Stimulated activated CD4-positive, alpha-beta T cell treated with anti-CD3 and anti-CD28 coated beads, Interleukin-4, amount 100 ng/mL, for 1 hour (primary cell): ENCODE measurements around the gene TRAF1.

ENCODE experiments used
- DNase-seq: peaks from one replicate; pipeline ENCODE4 v3.0.0-alpha.2; 2020

TRAF1 gene

DNA sequence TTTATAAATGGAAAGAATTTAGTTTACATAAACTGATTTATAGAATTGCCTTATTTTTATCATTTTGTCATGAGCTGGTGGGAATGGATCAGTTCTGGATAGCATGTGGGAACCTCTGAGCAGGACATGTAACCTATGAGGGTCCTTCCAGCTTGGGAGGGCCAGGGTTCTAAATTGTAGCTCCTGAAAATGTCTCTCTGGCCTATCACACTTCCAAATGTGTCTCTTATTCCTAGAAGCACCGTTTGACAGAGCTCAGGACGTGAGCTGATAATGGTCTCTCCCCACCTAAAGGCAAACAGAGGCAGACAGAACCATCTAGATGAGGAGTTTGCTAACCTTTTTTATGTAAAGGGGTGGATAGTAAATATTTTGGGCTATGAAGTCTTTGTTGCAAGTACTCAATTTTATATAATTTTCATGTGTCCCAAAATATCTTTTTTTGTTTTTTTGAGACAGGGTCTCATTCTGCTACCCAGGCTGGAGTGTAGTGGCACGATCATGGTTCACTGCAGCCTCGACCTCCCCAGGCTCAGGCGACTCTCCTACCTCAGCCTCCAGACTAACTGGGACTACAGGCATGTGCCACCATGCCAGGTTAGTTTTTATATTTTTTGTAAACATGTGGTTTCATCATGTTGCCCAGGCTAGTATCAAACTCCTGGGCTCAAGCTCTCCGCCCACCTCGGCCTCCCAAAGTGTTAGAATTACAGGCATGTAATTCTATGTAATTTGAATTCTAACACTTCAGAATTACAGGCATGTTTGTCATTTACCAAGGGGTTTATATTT is 4.0 kb downstream of the TRAF1 start:
- no peak for DNase-seq

DNA sequence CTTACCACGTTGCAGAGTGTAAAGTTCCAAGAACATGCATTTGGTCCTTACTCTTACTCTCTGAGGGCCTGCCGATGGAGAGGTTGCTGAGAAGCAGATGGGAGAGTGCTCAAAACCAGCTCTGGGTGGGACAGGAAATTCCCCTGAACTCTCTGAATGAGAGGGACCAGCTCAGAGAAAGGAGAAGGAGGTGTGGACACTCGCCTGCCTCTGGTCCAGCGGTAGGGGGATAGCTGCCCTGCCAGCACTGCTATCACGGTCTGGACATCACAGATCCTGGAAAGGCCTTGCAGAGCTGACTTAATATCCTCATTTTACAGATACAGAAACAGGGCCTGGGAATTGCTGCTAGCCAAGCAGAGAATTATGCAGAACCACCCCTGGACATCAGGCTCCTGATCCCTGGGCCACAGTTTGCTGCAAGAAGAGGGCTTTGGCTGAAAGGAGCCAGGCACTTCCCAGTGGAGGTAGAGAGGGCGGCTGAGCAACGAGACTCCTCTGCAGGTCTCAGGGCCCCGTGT is 4.9 kb downstream of the TRAF1 start:
- DNase-seq: no peak

DNA sequence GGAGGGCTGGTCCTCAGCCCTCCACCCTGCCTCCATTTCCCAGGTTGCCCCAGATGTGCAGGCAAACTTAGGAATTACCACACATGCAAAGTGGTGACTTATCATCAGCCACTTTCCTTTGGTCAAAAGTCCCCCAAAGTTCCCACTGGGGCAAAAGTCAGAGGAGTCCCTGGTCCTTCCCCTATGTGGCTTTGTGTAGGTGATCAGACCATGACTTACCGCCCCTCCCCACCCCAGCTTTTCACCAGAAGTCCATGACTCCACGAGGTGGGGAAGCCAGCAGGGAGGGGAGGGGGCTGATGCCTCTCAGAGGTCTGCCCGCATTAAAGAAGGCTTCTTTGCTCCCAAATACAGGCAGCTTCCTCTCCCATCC is 5.8 kb downstream of the TRAF1 start:
- DNase-seq: peak; percentile 58

DNA sequence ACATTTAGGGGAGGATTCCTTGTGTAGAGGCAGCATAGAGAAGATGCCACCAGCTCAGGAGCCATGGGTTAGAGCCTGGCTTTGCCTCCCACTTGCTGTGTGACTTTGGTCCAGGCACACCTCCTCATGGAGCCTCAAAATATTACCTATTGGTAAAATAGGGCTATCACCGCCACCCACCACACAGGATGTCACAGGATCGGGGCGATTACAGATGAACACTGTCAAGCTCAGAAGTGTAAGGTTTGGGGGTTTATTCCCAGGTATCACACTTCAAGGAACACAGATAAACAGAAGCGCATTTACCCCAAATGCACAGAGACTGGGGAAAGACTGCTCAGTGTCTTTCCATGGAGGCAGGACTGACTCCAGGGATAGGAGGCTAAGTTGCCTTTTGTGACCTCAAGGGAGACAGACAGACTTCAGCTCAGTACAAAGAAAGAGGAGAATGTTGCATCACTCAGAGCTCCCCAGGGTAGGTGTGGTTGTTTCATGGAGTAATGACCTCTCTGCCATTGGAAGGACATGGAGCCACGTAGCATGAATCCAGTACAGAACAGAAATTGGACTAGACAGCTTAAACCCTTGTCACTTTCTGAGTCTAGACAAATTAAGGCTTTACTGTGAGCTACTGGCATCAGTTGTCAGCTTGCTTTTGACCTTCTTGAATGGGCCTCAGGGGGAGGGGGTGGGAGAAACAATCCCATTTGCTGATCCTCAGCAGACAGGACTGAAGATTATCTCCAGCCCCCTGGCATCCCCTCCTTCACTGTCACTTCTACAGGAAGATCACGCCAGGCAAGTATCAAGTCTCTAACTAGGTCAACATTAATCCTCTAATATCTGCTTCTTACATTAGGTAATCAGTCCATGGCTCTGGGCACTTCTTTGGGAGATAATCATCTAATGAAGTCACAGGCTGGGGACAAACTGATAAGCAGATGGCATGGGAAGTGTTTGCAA is 6.5 kb downstream of the TRAF1 start:
- DNase-seq: no peak

DNA sequence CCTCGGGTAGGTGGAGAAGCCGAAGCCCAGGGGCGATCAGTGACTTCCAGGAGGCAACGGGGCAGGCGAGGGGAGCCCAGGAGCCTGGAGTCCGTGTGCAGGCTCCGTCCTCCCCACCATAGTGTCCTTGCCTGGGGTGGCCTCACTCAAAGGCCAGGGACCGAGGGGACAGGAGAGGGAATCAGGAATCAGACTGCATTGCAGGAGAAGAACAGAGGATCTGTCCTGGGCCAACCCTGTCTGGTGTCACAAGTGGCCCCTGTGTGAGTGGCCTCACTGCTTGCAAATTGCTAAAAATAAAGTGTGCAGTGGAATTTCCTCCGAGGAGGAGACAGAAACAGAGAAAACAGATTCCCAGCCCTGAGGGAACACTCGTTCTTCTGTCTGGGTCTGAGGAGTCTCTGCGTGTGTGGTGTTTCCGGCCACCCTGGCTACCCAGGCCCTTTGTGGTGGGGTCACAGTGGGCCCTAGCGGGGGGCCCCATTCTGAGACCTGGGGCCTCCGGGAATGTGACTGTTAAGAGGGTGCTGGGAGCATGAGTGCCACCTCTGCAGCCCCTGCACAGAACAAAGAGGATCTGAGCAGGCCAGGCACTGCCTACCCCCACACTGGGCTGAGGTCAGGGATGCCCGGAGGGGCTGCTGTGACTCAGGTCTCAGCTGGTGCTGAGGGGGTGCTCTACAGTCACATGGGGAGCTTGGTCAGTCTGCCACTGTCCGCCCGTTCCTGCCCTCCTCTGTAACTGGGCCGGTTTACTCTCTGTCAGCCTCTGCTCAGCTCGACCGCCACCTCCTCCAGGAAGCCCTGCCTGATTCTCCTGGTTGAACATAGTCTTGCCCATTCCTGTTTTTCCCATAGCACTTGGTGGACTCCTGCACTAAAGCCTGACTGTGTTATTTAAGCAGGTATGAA is 7.4 kb downstream of the TRAF1 start:
- no peak for DNase-seq

DNA sequence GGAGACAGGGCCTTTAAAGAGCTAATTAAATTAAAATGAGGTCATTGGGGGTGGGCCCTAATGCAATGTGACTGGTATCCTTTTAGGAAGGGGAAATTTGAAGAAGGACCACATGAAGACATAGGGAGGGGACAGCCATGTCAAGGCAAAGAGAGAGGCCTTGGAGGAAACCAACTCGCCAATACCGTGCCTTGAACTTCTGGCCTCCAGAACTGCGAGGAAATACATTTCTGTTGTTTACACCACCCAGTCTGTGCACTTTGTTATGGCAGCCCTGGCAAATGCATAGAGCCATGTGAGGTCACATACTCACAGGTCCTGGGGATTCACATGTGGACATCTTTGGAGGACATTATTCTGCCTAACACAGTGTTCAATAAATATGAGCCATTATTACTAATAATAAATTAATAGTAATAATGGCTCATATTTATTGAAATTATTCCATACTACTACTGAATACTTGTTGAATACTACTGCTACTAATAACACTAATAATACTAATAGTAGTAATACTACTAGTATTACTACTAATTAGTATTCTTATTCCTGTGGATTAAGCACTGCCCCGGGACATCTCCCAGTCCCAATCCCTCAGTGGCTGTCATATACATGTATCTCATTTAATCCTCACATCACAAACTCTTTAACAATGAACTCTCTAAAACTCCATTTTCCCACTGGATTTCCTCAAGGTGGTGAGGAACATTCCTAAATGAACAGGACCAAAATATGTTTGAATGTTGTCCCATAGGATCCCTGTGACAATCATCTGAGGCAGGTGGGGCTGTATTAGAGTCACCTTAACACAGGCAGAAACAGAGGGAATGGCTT is 8.4 kb downstream of the TRAF1 start:
- no peak for DNase-seq

DNA sequence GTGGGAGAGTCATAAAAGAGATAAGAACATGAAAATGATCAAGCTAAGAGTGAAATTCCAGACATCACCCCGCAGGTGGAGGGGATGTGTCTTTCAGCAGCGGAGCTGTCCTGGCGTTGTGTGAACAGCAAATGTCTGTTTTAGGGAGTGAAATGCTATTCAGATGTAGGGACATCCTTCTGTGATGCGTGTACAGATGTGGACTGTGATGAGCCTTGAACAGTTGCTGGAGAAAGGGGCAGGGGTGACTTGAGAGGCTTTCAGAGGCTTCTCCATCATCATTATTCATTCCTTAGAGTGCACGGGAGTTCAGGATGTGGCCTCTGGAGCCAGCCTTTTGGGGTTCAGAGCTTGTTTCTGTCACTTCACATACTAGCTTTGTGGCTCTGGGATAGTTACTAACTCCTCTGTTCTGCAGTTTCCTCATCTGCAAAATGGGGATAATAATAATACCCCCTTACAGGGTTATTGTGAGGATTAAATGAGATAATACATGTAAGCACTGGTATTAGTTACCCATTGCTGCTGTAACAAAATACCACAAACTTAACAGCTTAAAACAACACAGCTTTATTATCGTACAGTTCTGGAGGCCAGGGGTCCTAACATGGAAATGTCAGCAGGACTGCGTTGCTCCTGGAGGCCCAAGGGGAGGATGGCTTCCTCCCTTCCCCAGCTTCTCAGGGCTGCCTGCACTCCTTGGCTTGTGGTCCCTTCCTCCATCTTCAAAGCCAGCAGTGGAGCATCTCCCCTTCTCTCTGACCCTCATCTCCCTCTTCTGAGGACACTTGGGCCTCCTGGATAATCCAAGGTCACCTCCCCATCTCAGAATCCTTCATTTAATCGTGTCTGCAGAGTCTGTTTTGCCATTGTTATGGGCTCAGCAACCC is 9.4 kb downstream of the TRAF1 start:
- no peak for DNase-seq

DNA sequence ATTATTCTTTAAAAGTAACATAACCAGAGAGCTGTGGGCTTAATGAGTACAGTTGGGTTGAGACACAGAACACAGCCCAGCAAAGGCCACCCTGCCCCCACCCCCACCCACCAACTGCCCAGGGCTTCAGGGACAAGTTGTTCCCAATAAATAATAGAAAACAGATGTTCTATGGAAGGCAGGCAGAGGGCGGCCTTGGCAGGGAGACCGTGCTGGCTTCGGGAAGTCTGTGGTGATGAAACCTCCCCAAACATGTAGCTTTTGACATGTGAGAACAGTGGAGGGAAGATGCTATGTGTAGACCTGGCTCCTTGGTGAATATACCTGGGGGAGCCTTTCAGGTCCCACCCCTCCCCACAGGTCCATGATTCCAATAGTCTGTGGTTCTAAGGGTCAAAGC is 10.0 kb downstream of the TRAF1 start:
- no peak for DNase-seq

DNA sequence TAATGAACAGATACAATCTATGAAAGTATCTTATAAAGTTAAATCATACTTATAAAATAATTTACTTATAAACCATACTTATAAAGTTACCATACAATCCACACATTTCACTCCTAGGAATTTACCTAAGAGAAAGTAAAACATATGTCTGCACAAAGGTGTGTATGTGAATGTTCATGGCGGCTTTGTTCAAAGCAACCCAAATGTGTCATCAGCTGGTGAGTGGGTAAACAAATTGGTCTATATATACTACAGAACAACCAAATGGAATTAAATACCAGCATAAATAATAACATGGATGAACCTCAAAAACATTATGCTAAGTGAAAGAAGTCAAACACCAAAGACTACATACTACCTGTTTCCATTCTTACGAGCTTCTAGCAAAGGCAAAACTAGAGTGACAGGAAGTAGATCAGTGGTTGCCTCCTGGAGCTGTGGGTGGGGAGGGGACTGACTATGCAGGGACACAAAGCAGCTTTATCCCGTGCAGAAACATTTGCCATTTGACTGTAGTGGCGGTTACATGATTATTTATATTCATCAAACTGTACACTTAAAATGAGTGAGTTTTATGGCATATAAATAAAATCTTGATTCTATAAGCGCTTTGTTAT is 10.6 kb downstream of the TRAF1 start:
- no peak for DNase-seq

DNA sequence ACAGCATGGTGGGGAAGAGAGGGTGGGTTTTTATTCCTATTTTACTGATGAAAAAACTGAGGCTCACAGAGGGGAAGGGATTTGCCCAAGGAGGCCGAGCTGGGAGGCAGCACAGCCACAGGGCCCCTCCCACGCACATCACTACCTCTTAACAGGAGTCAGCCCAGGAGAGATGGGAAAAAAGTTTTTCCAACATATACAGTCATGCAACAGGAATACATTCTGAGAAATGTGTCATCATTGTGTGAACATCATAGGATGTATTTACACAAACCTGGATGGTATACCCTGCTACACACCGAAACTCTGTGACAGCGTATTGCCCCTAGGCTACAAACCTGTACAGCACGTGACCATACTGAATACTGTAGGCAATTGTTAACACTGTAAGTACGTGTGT is 11.6 kb downstream of the TRAF1 start:
- DNase-seq: no peak

DNA sequence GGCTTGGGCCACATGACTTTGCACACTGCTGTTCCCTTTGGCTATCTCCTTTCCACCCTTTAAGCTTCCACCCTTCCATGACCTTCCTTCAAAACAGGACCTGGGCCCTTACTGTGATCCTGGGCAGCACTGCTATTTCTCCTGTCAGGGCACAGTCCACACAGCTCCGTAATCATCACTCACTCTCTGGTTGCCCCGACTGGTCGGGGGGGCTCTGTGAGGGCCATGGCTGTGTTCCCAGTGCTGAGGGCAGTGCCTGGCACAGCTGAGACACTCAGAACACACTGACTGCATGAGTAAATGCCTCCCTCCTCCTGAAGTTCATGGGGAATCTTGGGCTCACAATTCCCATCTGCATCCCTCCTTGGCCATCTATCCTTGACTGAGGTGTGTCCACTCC is 12.2 kb downstream of the TRAF1 start:
- no peak for DNase-seq

DNA sequence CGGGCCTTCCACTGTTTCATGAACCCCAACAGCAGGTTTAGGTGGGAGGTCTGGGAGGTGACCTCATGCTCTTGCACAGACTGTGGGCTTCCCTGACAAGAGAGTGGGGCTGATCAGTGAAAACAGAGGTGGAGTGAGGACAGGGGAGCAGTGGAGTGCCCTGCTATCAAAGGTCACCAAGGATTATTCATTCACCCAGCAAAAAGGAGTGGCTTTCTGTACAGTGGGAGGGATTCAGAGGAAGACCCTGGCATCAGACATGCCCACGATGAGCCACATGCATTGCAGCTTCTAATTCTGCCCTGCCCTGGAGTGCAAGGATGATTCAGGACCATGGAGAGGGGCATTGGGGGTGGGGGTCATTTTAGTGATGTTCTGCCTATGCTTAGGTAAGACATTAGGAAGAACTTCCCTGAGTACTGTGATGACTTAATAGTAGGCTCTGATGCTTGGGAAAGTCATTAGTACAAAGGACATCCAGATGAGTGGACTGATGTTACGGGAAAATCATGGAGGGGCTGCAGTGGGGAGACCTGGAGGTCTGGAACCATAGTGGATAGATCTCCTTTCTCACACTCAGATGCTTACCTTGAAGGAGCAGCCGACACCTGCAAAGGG is 12.8 kb downstream of the TRAF1 start:
- no peak for DNase-seq

DNA sequence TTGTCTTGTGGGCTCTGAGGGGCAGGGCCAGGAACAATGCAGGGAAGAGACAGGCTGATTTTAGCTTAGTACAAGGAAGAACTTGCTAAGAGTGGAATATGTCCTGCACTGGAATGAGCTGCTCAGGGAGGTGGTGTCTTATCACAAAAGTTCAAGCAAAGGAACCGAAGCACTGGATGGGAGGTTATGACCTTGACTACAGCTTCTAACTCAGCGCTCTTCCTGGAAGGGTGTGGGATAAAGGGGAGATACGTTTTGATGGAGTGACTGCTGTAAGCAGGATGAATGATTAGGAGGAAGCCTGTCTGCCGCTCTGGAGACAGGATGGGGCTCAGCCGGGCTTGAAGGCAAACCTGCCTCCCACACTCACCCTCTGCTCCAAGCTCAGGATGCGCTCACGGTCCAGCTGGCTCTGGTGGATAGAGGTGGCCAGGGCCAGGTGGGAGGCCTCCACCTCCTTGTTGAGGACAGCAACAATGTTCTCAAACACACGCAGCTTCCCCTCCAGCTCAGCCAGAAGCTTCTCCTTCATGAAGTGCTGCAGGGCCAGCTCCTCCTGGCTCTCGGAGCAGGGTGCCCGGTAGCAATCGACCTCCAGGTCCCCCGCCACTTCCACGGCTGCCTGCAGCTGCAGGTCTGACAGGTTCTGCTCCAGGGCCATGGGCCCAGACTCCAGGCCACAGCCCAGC is 13.5 kb downstream of the TRAF1 start:
- DNase-seq: no peak

DNA sequence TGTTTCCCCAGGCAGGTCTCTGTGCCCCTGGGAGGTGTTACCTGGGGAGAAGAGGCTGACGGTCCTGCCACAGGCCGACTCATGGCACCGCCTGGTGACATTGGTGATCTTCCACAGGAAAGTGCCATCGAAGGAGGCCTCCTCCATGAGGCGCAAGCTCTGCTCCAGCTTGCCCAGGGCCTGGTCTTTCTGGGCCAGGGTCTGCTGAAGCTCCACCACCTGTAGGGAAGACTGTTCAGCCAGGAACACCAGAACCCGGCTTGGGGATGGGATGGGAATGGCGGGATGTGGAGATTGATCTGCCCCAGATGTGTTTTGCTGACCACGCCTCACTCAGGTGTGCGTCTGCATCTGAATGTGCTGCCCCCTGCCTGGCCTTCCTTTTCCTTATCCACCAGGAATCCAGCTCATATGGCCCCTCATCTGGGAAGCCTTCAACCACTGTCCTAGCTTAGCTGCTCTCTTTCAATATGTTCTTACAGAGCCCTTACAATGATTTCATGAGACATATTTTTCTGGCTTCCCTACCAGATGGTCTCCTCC is 15.2 kb downstream of the TRAF1 start:
- no peak for DNase-seq

DNA sequence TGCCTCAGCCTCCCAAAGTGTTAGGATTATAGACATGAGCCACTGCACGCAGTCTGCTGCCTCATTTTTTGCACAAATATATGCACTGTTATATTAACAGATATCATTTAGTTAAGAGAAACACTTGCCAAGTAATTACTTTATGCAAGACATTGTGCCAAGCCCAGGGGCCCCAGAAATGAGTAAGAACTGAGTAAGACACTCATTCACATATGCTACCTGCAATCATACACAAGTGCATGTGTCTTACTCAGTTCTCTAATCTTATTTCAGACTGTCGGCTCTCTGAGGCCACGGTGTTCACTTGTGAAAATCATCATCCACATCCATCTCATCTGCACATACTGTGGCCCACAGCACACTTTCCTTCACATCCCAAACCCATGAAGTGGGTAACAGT is 16.0 kb downstream of the TRAF1 start:
- no peak for DNase-seq

DNA sequence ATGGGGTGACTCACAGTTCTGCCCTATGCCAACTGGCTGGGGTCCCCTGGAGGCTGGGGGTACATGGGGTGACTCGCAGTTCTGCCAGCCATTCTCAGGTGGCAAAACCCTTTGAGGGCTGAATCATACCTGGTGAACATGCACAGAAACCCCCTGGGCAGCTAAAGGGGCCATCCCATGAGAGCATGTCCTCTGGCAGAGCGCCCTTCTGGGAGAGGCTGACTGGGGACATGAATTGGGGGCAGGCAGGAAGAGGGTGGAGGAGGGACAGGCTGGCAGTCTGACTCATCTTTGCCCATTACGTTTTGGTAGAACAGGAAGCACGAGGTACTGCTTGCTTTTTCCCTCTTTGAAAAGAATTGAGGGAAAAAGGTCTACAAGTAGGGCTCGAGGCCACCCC is 16.7 kb downstream of the TRAF1 start:
- peak; percentile 54 for DNase-seq

DNA sequence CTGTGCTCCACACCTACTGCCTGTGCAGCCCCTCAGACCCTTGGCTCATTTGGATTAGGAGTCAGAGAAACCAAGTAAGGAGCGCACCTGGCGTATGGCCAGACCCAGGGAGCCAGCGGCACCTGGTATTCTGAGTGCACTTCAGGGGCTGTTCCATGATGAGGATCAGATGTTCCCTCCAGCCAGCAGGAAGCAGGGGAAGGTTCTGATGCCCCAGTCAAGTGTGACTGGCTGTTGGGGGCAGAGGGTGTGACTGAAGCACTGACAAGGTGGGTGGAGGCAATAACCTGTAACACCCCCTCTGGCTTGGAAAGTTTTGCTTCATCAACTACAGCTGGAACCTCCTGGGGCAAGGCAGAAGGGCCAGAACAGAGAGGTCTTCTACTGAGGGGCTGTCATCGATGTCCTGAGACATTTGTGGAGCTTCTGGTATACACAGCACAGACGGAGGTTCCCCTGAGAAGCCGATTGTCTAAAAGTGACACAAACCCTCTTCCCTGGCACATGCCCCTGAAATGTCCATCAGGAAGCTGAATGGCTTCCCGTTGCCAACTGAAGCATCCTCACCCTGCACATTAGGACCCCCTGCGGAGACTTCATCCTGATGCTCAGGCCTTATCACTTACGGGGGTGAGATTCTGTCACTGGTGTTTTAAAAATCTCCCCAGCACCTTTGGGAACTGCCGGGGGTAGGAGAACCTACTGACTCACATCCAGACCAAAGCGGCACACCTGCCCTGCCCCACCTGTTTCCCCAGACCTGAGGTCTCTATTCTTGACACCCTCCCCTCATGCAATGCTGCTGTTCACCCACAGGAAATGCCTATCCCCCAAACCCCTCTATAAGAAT is 21.1 kb downstream of the TRAF1 start:
- no peak for DNase-seq

DNA sequence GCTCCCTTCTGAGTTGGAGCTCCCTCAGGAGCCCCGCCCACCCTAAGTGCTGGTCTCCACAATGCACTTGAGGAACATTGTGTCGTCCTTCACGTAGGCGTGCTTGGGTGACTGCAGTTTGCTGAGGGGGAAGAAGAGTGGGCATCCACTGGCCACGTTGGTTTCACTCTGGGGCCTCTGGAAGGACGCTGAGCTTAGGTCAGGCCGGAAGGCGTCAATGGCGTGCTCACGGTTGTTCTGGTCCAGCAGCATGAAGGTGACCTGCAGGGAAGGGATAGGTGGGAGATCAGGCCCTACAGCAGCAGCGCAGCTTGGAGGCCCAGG is 21.7 kb downstream of the TRAF1 start:
- no peak for DNase-seq
